GM12801 (cell line): ENCODE data around the gene CALML3.

ENCODE experiments used
- CTCF ChIP-seq: IDR thresholded peaks from one replicate; pipeline ENCODE4 v1.5.1; 2011; ENCODE audit warnings: control low read depth; ENCODE audit not compliant: insufficient read length; ENCODE audit errors: extremely low read depth

Gene CALML3

DNA sequence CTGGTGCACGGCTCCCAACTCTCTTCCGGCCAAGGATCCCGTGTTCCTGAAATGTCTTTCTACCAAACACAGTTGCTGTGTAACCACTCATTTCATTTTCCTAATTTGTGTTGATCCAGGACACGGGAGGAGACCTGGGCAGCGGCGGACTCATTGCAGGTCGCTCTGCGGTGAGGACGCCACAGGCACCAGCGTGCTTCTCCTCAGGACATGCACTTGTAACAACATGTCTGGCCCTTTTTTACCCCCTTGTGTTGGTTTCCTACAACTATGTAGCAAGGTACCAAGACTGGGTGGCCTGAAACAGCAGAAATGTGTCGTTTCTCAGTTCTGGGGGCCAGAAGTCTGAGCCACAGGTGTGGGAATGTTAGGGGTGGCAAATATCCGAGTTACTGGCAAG, 43.6 kb upstream of the CALML3 start:
- TF ChIP-seq CTCF = no peak

GRCh38 chr10:5482016-5482415, 42.7 kb upstream of the CALML3 start:
- TF ChIP-seq CTCF = no peak

DNA sequence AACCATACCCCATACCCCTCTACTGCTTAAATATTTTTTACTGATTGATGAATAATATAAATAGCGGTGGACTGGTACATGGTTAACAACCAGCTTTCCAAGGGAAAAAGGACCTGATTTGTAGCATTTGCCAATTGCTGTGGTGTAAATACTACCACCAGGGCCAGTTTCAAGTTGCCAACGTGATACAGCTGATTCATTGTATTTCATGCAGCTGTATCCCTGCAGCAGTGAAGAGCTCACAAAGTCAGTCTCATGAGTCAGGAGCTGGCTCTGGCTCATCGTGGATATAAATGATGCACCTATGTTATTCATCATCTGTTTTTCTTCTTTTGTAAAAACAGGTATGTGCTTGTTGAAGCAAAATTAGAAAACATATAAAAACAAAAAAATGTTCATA, 40.6 kb upstream of the CALML3 start:
- TF ChIP-seq CTCF = no peak

DNA sequence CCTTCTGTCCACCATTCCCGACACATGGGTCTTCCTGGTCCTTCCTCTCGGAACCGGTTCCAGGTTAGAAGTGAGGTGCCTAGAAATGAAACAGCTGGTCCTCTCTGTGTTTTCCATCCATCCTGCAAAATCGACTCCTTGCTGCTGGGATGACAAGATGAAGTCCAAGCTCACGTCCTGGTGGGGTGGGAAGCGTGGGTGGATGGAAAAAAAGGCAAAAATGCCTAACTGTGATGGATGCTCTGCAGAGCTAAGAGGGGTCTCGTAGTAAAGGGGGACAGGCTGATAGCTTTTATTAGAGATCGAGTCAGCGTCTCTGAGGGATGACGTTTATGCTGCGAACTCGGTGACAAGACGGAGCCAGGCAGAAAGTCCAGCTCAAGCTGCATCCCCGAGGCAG, 39.5 kb upstream of the CALML3 start:
- TF ChIP-seq CTCF = no peak

DNA sequence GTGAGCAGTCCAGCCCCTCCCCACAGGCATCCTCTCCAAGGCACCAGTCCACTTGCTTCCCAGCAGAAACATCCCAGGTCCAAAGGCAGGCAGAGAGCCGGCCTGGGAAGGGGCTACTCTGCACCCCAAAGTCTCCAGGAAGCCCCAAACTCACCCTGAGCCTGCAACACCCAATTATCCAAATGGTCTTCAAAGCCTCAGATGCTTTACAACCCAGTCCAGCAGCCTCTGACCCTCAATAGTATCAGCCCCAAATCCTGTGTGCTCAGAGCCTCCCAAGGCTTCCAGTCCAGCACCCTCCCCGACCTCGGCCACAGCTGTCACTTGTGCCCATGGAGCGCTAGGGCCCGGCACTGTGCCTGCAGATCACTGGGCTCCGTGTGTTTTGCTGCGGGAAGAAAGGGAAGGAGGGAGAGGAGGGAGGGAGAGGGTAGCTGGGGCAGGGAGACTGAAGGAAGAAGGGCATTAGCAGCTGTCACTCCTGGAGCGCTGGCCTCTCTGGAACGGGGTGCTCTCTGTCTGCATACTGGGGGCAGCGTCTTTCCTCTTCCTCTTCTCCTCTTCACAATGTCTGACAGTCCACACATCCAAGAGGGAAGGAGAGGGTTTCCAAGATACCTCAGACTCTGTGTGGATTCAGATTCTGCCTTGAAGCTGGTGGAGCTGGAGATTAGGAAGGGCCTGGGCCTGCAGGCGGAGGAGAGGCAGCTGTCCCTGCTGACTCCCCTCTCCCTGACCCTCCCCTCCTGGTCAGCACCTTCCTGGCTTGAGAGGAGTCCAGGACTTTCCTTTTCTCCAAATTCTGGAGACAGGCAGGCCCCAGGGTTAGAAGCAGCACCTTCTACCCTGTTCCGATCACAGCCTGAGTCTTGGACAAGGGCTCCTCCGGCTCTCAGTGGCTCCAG, 38.6 kb upstream of the CALML3 start:
- TF ChIP-seq CTCF = no peak

GRCh38 chr10:5486853-5487235, 37.9 kb upstream of the CALML3 start:
- no peak for TF ChIP-seq CTCF

- no peak for TF ChIP-seq CTCF
Measured at GRCh38 chr10:5488272-5489161, 36.2 kb upstream of the CALML3 start.
